ENCODE data around the gene AHCYL2. TPM values are rescaled to one million over a fixed set of nuclear protein-coding genes. Genes with fewer than 3 reads are reported as not detected.

Gene AHCYL2
- total and polyA plus RNA-seq, 2 experiments from 2014 or later, result 7.8 to 29.4 TPM

GRCh38 chr7:129188372-129188891 lies 36.4 kb upstream of the AHCYL2 start, which contains the start of gene SMO:
Gene SMO (plus strand): TSS chr7:129188633. CDS start chr7:129189152, 519 bp downstream.
- ATAC-seq (peak; percentile 87), DNase-seq (ENCODE audit: low spot score) (peak; percentile 96)
- peaks cover 31% of the 10 kb centered on the region for H4K20me1 ChIP-seq (replicated peaks; ENCODE audit: insufficient read depth)
- peak within 1 kb of the TSS; percentile 99 for H3K4me2 ChIP-seq
- no peak for TF ChIP-seq ZNF331 (CRISPR knock-in tag; IDR thresholded peaks at IDR 0.05; ENCODE audit: low read depth)
- TF ChIP-seq REST (IDR thresholded peaks at IDR 0.05; ENCODE audit: unreplicated experiment), result no peak
- peak; percentile 66 for TF ChIP-seq CREB1 (CRISPR knock-in tag; IDR thresholded peaks at IDR 0.05; ENCODE audit: low read depth)
- no peak for TF ChIP-seq ETS1 (IDR thresholded peaks at IDR 0.05)
- no peak for TF ChIP-seq JUNB (IDR thresholded peaks at IDR 0.05; ENCODE audit: unreplicated experiment)
- no peak for TF ChIP-seq ZNF462 (CRISPR knock-in tag; IDR thresholded peaks at IDR 0.05)
- no peak for TF ChIP-seq STAT1 (IDR thresholded peaks at IDR 0.05; ENCODE audit: unreplicated experiment)
- TF ChIP-seq EZH2 (IDR thresholded peaks at IDR 0.05; ENCODE audit: low read depth, unreplicated experiment), result no peak
- no peak for TF ChIP-seq ZNF114 (CRISPR knock-in tag; IDR thresholded peaks at IDR 0.05)
- peak; percentile 92 for TF ChIP-seq POLR2AphosphoS5 (IDR thresholded peaks at IDR 0.05; ENCODE audit: low read depth)
- TF ChIP-seq CTCF (conservative IDR thresholded peaks at IDR 0.05; ENCODE audit: low read depth in 2 of 2), result no peak
- TF ChIP-seq EZH2phosphoT487 (IDR thresholded peaks at IDR 0.05; ENCODE audit: unreplicated experiment), result no peak
- TF ChIP-seq NANOG (IDR thresholded peaks at IDR 0.05; ENCODE audit: borderline replicate concordance), result no peak
- H3K4me1 ChIP-seq (ENCODE audit: insufficient read depth), result peaks cover 25% of the 10 kb centered on the region
- Mint-ChIP-seq H3K27me3 (ENCODE audit: insufficient read depth, low read depth, poor library complexity) (peaks cover 26% of the 10 kb centered on the region), H3K9me3 (no peaks in the 10 kb centered on the region; the same call in 2 of the 3 replicates), H3K27ac (peak within 1 kb of the TSS; percentile 94), H3K4me3 (peak within 1 kb of the TSS; percentile 100), H3K4me1 (peaks cover 36% of the 10 kb centered on the region), H3K36me3 (ENCODE audit: low read depth) (peaks cover 15% of the 10 kb centered on the region)
- H3K9me2 ChIP-seq (ENCODE audit: insufficient read depth), result no peaks in the 10 kb centered on the region
- H3K27me3 ChIP-seq (ENCODE audit: insufficient read depth), result peaks cover 28% of the 10 kb centered on the region
- H3K36me3 ChIP-seq (ENCODE audit: insufficient read depth), result no peaks in the 10 kb centered on the region
- H3K27ac ChIP-seq (ENCODE audit: low read depth), result peak within 1 kb of the TSS; percentile 87; the same call in 1 of the 2 replicates
- H2AFZ ChIP-seq, result peak within 1 kb of the TSS; percentile 99
- H3K4me3 ChIP-seq, result peak within 1 kb of the TSS; percentile 98
- peaks cover 43% of the 10 kb centered on the region for H3K79me2 ChIP-seq (replicated peaks; ENCODE audit: insufficient read depth)
- H3F3A ChIP-seq (replicated peaks; ENCODE audit: low read depth), result peaks cover 7% of the 10 kb centered on the region; the same call in 1 of the 2 replicates

Measured in GM23338 (cell line).